ENCODE results near the gene CD48.

DNA sequence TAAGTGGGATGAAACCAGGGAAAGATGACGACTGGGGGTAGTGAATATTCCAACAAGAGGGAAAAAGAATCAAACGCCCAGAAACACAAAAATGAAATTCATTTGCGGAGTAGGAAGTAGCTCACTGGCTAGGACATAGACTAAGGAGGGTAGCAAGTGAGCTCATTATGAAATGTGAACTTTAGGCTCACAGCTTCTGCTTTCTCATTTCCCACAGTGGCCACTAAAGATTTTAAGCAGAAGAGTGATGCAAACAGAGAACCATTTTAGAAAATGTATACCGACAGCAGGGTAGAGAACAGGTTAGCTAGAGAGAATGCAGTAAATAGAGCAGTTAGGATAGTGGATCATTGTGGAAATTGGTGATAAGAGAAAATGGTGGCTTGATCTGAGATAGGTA is 3.5 kb downstream of the CD48 start:
- TF ChIP-seq, protein P1, sequence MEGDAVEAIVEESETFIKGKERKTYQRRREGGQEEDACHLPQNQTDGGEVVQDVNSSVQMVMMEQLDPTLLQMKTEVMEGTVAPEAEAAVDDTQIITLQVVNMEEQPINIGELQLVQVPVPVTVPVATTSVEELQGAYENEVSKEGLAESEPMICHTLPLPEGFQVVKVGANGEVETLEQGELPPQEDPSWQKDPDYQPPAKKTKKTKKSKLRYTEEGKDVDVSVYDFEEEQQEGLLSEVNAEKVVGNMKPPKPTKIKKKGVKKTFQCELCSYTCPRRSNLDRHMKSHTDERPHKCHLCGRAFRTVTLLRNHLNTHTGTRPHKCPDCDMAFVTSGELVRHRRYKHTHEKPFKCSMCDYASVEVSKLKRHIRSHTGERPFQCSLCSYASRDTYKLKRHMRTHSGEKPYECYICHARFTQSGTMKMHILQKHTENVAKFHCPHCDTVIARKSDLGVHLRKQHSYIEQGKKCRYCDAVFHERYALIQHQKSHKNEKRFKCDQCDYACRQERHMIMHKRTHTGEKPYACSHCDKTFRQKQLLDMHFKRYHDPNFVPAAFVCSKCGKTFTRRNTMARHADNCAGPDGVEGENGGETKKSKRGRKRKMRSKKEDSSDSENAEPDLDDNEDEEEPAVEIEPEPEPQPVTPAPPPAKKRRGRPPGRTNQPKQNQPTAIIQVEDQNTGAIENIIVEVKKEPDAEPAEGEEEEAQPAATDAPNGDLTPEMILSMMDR (conservative IDR thresholded peaks at IDR 0.05; ENCODE audit: low read depth, low read length), result no peak
- no peak for TF ChIP-seq EZH2 (IDR thresholded peaks at IDR 0.05; ENCODE audit: borderline replicate concordance, low read depth, low read length, poor library complexity, severe bottlenecking)
